Naive thymus-derived CD4-positive, alpha-beta T cell (primary cell): Measurements from ENCODE around the gene CLEC10A. TPM values are rescaled to one million over a fixed set of nuclear protein-coding genes. Genes with fewer than 3 reads are reported as not detected.

Experiments
- ATAC-seq: fragments of 150-1000 bp; cut with Tn5 transposase; 2 replicates; pipeline ENCODE4 v1.10.0; 2021; ENCODE audit warnings: mild to moderate bottlenecking, moderate library complexity
- CTCF ChIA-PET: fragments of 350-600 bp; sonication (Branson Sonifier 250); formaldehyde crosslinking; loops from one replicate; lab custom pipeline; 2021; ENCODE audit warnings: antibody characterized with exemption; lab: Charles Lee
- POLR2A ChIA-PET: fragments of 350-600 bp; sonication (Branson Sonifier 250); formaldehyde crosslinking; loops from one replicate; lab custom pipeline; 2021; ENCODE audit warnings: antibody characterized with exemption, inconsistent platforms; lab: Charles Lee
- DNase-seq, 9 donors: peaks; one replicate each; pipeline versions ENCODE4 v3.0.0 to v3.0.0-alpha.2; 2020 to 2022; ENCODE audit warnings: mixed read lengths in 1 of 9
- H3K27ac ChIP-seq: one replicate; pipeline ENCODE4 v1.7.0; 2013; ENCODE audit warnings: mild to moderate bottlenecking, low read depth, low read length, moderate library complexity
- H3K27me3 ChIP-seq, 2 donors: one replicate each; pipeline ENCODE4 v1.7.0; 2013; ENCODE audit warnings: low read length in 2 of 2, mild to moderate bottlenecking in 2 of 2, moderate library complexity in 2 of 2; ENCODE audit not compliant: control insufficient read depth in 2 of 2, insufficient read depth in 2 of 2
- H3K36me3 ChIP-seq, 3 experiments: 1 replicate in 2 of 3; 2 replicates in 1 of 3; pipeline ENCODE4 v1.7.0; 2013; ENCODE audit warnings: low read length in 3 of 3, mild to moderate bottlenecking in 3 of 3, moderate library complexity in 1 of 3; ENCODE audit not compliant: insufficient read depth in 3 of 3, control insufficient read depth in 2 of 3
- H3K4me1 ChIP-seq, 2 donors: one replicate each; pipeline ENCODE4 v1.7.0; 2013; ENCODE audit warnings: low read length in 2 of 2, mild to moderate bottlenecking in 2 of 2, moderate library complexity in 1 of 2; ENCODE audit not compliant: control insufficient read depth in 2 of 2, insufficient read depth in 2 of 2
- H3K4me3 ChIP-seq: 2 replicates; pipeline ENCODE4 v1.7.0; 2013; ENCODE audit warnings: mild to moderate bottlenecking, low read length
- H3K9me3 ChIP-seq, 3 experiments: 1 replicate in 2 of 3; 2 replicates in 1 of 3; pipeline ENCODE4 v1.7.0; 2013; ENCODE audit warnings: low read length in 3 of 3; ENCODE audit not compliant: control insufficient read depth in 2 of 3
- H3K27ac Mint-ChIP-seq, 9 donors: one replicate each; pipeline ENCODE4 v1.8.0; 2020 to 2022; ENCODE audit warnings: mixed read lengths in 9 of 9, mild to moderate bottlenecking in 8 of 9, moderate library complexity in 5 of 9, inconsistent platforms in 2 of 9
- H3K27me3 Mint-ChIP-seq, 5 donors: one replicate each; pipeline ENCODE4 v1.8.0; 2021 to 2022; ENCODE audit warnings: mixed read lengths in 5 of 5, mild to moderate bottlenecking in 1 of 5
- H3K36me3 Mint-ChIP-seq, 5 donors: one replicate each; pipeline ENCODE4 v1.8.0; 2020 to 2022; ENCODE audit warnings: mixed read lengths in 5 of 5, mild to moderate bottlenecking in 3 of 5, inconsistent platforms in 1 of 5
- H3K4me1 Mint-ChIP-seq, 7 donors: one replicate each; pipeline ENCODE4 v1.8.0; 2020 to 2022; ENCODE audit warnings: mixed read lengths in 7 of 7, mild to moderate bottlenecking in 3 of 7, inconsistent platforms in 1 of 7
- H3K4me3 Mint-ChIP-seq, 10 donors: one replicate each; pipeline ENCODE4 v1.8.0; 2020 to 2022; ENCODE audit warnings: mild to moderate bottlenecking in 10 of 10, mixed read lengths in 10 of 10, moderate library complexity in 6 of 10, inconsistent platforms in 2 of 10
- H3K9me3 Mint-ChIP-seq, 11 donors: one replicate each; pipeline ENCODE4 v1.8.0; 2020 to 2022; ENCODE audit warnings: mixed read lengths in 11 of 11, mild to moderate bottlenecking in 4 of 11, inconsistent platforms in 1 of 11, moderate library complexity in 1 of 11
- intact Hi-C, 2 donors: fragments of 100-400 bp; cut with micrococcal nuclease; formaldehyde crosslinking; loops; one replicate each; pipeline ENCODE4 v1.15.1; 2023
- polyA plus RNA-seq, 2 donors: library from polyadenylated mRNA; unstranded; fragments of 300-500 nt; fragmentation: Illumina TruSeq; gene quantifications; one replicate each; pipeline ENCODE4 v1.2.3, GENCODE V29; 2021
- total RNA-seq, 6 experiments: library from RNA in 5 of 6; stranded (reverse) in 5 of 6; gene quantifications; 1 replicate in 5 of 6; 2 replicates in 1 of 6; pipeline ENCODE4 v1.2.3 and lab custom pipeline; 2021 to 2026

CLEC10A gene
- total and polyA plus RNA-seq, 7 experiments from 2014 or later: 1.4 to 10.6 (median 4.9) TPM; not detected in 3

- Histone ChIP-seq H3K27me3 (no peaks in the 10 kb centered on the region), H3K4me3 (peak overlapping the region; percentile 66), H3K36me3 (no peaks in the 10 kb centered on the region), H3K9me3 (no peaks in the 10 kb centered on the region), H3K27ac (peak overlapping the region; percentile 74), H3K4me1 (peaks cover 27 to 30% of the 10 kb centered on the region in 2 donors)
- POLR2A ChIA-PET: interaction anchor here (0.6 to 2.6 kb wide), 23 partner anchors 8 to 1664 kb away, joined by 3 to 28 read pairs (median 4); partner anchors contain the start of genes DVL2, GABARAP, PHF23 and RNASEK
- peak overlapping the region; percentile 69 to 96 (median 92) for H3K27ac Mint-ChIP-seq
- peaks cover 0 to 36% (median 0%) of the 10 kb centered on the region in 5 donors for H3K27me3 Mint-ChIP-seq
- peak; percentile 58 for ATAC-seq
- intact Hi-C loops: loop anchor here (1.0 to 10.0 kb wide), 11 partner anchors 9 to 789 kb away; partner anchors contain the start of genes KDM6B (in 1 of the 2), RNASEK (in 1 of the 2) and SLC16A13 (in 1 of the 2)
- no peaks in the 10 kb centered on the region for H3K9me3 Mint-ChIP-seq
- H3K4me3 Mint-ChIP-seq: peak overlapping the region; percentile 78 to 91 (median 86)
- peaks cover 0 to 55% (median 39%) of the 10 kb centered on the region in 7 donors for H3K4me1 Mint-ChIP-seq
- CTCF ChIA-PET: interaction anchor here (0.5 to 6.4 kb wide), 20 partner anchors 9 to 1585 kb away, joined by 3 to 145 read pairs (median 3); partner anchors contain the start of genes ACAP1, MYH10 and SLC16A13
- DNase-seq: peak in 7 of 9 donors; percentile 61 to 79 (median 70)
- no peaks in the 10 kb centered on the region for H3K36me3 Mint-ChIP-seq
Observed at GRCh38 chr17:7045492-7046126, 34.4 kb downstream of the CLEC10A start.

- H3K4me1 ChIP-seq: peaks cover 27 to 30% of the 10 kb centered on the region in 2 donors
- ChIA-PET POLR2A (interaction anchor here (0.9 to 1.5 kb wide), 4 partner anchors 8 to 644 kb away, joined by 3 to 7 read pairs (median 4); partner anchors contain the start of gene SLC16A13), CTCF (interaction anchor here (0.7 to 6.4 kb wide), 2 partner anchors 11 to 93 kb away, joined by 3 to 145 read pairs; no protein-coding TSS in a partner anchor)
- Mint-ChIP-seq H3K27ac (peak within 1 kb of the TSS in 8 of 9 donors; percentile 77 to 95 (median 85)), H3K36me3 (peaks cover 0 to 2% (median 0%) of the 10 kb centered on the region in 5 donors), H3K4me1 (peaks cover 8 to 70% (median 52%) of the 10 kb centered on the region in 7 donors), H3K4me3 (peak within 1 kb of the TSS; percentile 60 to 87 (median 80)), H3K9me3 (no peaks in the 10 kb centered on the region), H3K27me3 (peaks cover 0 to 31% (median 0%) of the 10 kb centered on the region in 5 donors)
- no peaks in the 10 kb centered on the region for H3K36me3 ChIP-seq
- intact Hi-C loops: loop anchor here in 1 of 2 donors (2.0 to 10.0 kb wide), 2 partner anchors 393 to 791 kb away; partner anchors contain the start of gene KDM6B
- peak within 1 kb of the TSS; percentile 78 for H3K27ac ChIP-seq
- peak within 1 kb of the TSS; percentile 68 for H3K4me3 ChIP-seq
- no peaks in the 10 kb centered on the region for H3K9me3 ChIP-seq
- DNase-seq (peak; percentile 26 to 51 (median 36)), ATAC-seq (peak; percentile 3)
- H3K27me3 ChIP-seq: no peaks in the 10 kb centered on the region
Observed at GRCh38 chr17:7043497-7044198, 36.4 kb downstream of the CLEC10A start, which contains the start of gene SLC16A11. SLC16A11 (minus strand) TSS chr17:7044092; CDS start chr17:7043513, 579 bp downstream.

GRCh38 chr17:7043182-7043496 lies 36.9 kb downstream of the CLEC10A start:
- Histone ChIP-seq H3K36me3 (no peaks in the 10 kb centered on the region), H3K4me3 (peak overlapping the region; percentile 68), H3K4me1 (peaks cover 27 to 30% of the 10 kb centered on the region in 2 donors), H3K9me3 (no peaks in the 10 kb centered on the region), H3K27me3 (no peaks in the 10 kb centered on the region), H3K27ac (peak overlapping the region; percentile 78)
- Mint-ChIP-seq H3K27ac (peak overlapping the region in 8 of 9 donors; percentile 77 to 95 (median 85)), H3K4me1 (peaks cover 13 to 76% (median 57%) of the 10 kb centered on the region in 7 donors), H3K27me3 (peaks cover 0 to 31% (median 0%) of the 10 kb centered on the region in 5 donors), H3K36me3 (peaks cover 0 to 2% (median 0%) of the 10 kb centered on the region in 5 donors), H3K4me3 (peak overlapping the region; percentile 60 to 87 (median 80)), H3K9me3 (no peaks in the 10 kb centered on the region)
- ATAC-seq (peak; percentile 1), DNase-seq (peak in 2 of 9 donors; percentile 21 to 29)
- CTCF ChIA-PET: interaction anchor here (6.4 kb wide), 1 partner anchor 93 kb away, joined by 145 read pairs; no protein-coding TSS in a partner anchor
- POLR2A ChIA-PET: interaction anchor here (0.6 to 1.6 kb wide), 5 partner anchors 8 to 645 kb away, joined by 3 to 7 read pairs (median 4); partner anchors contain the start of genes MPDU1 and SLC16A13
- intact Hi-C loops: loop anchor here in 1 of 2 donors (10.0 kb wide), 1 partner anchor 792 kb away; the partner anchor contains the start of gene KDM6B

GRCh38 chr17:7042501-7043181 lies 37.4 kb downstream of the CLEC10A start:
- peak overlapping the region; percentile 68 for H3K4me3 ChIP-seq
- ChIA-PET CTCF (interaction anchor here (6.4 kb wide), 1 partner anchor 94 kb away, joined by 145 read pairs; no protein-coding TSS in a partner anchor), POLR2A (interaction anchor here (0.5 to 2.1 kb wide), 10 partner anchors 7 to 645 kb away, joined by 3 to 8 read pairs (median 4); partner anchors contain the start of genes MPDU1 and SLC16A13)
- intact Hi-C loops: loop anchor here in 1 of 2 donors (10.0 kb wide), 1 partner anchor 792 kb away; the partner anchor contains the start of gene KDM6B
- H3K9me3 Mint-ChIP-seq: no peaks in the 10 kb centered on the region
- peaks cover 0 to 31% (median 0%) of the 10 kb centered on the region in 5 donors for H3K27me3 Mint-ChIP-seq
- H3K4me3 Mint-ChIP-seq: peak overlapping the region; percentile 60 to 87 (median 80)
- peaks cover 0 to 2% (median 0%) of the 10 kb centered on the region in 5 donors for H3K36me3 Mint-ChIP-seq
- no peaks in the 10 kb centered on the region for H3K36me3 ChIP-seq
- H3K27ac Mint-ChIP-seq: peak overlapping the region; percentile 33 to 95 (median 89)
- no peaks in the 10 kb centered on the region for H3K9me3 ChIP-seq
- peaks cover 14 to 79% (median 58%) of the 10 kb centered on the region in 7 donors for H3K4me1 Mint-ChIP-seq
- ATAC-seq: peak; percentile 53
- H3K4me1 ChIP-seq: peaks cover 27 to 33% of the 10 kb centered on the region in 2 donors
- H3K27me3 ChIP-seq: no peaks in the 10 kb centered on the region
- H3K27ac ChIP-seq: peak overlapping the region; percentile 78
- peak; percentile 36 to 61 (median 55) for DNase-seq

- peaks cover 14 to 78% (median 51%) of the 10 kb centered on the region in 7 donors for H3K4me1 Mint-ChIP-seq
- Histone ChIP-seq H3K27me3 (no peaks in the 10 kb centered on the region), H3K4me1 (peaks cover 25 to 30% of the 10 kb centered on the region in 2 donors), H3K27ac (peak overlapping the region; percentile 78), H3K36me3 (no peaks in the 10 kb centered on the region), H3K4me3 (peak overlapping the region; percentile 68), H3K9me3 (no peaks in the 10 kb centered on the region)
- H3K4me3 Mint-ChIP-seq: peak overlapping the region; percentile 60 to 87 (median 80)
- DNase-seq: peak in 3 of 9 donors; percentile 23 to 43 (median 29)
- H3K36me3 Mint-ChIP-seq: peaks cover 0 to 2% (median 0%) of the 10 kb centered on the region in 5 donors
- H3K27ac Mint-ChIP-seq: peak overlapping the region in 8 of 9 donors; percentile 77 to 95 (median 90)
- POLR2A ChIA-PET: interaction anchor here (0.5 to 2.1 kb wide), 8 partner anchors 10 to 579 kb away, joined by 3 to 8 read pairs (median 4); partner anchors contain the start of gene RNASEK
- H3K9me3 Mint-ChIP-seq: no peaks in the 10 kb centered on the region
- ATAC-seq: peak; percentile 44
- CTCF ChIA-PET: interaction anchor here (1.8 to 6.4 kb wide), 2 partner anchors 95 to 128 kb away, joined by 4 to 145 read pairs; no protein-coding TSS in a partner anchor
- intact Hi-C loops: loop anchor here in 1 of 2 donors (10.0 kb wide), 1 partner anchor 793 kb away; the partner anchor contains the start of gene KDM6B
- peaks cover 0 to 31% (median 0%) of the 10 kb centered on the region in 5 donors for H3K27me3 Mint-ChIP-seq
Observed at GRCh38 chr17:7041607-7042500, 38.2 kb downstream of the CLEC10A start.
